ENCODE results near the gene SIX6.

SIX6 gene

DNA sequence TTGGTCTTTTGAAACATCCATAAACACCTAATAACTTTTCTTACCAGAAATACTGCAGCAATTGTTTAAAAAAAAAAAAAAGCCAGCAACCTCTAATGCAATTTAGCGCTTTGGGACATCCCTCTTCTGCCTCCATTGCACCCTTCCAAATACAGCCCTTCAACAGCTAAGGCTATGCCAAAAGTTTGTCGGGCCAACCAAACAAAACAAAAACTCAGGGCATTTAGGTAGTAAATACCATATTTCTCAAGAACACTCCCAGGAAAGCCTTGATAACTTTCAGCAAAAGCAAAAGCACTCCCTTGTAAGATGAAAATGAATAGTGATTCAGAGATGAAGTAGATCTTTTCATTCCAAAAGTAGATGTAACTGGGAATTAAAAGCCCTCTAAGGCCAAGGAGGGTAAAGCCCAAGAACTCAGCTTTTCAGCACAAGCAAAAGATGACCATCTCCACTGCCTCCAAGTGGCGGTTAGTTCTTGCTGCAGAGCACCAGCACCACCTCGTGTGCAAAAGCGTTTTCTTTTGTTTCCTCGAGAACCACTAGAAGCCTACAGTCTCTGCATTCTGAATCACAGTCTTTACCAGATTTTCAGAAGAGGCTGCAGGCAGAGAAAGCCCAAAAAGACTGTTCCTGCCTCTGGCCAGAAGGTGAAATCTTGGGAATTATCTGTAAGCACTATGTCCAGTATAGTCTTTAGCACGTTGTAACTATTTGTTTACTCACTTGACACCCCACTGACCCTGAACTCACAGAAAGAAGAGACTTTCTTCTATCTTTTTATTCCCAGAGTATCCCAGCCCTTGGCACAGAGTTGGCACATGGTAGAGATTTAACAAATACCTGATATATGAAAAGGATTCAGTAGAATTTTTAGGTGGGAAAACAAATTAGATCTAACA lies 53.1 kb downstream of the SIX6 start:
- ChIA-PET CTCF (interaction anchor here (0.6 to 5.0 kb wide), 12 partner anchors 13 to 500 kb away, joined by 3 to 39 read pairs (median 4); no protein-coding TSS in a partner anchor), POLR2A (no interaction called here)
- TF ChIP-seq FOXK2 (IDR thresholded peaks at IDR 0.05) (no peak), ARNT (IDR thresholded peaks at IDR 0.05) (no peak), L3MBTL2 (conservative IDR thresholded peaks at IDR 0.05) (no peak), LEF1 (IDR thresholded peaks at IDR 0.05; ENCODE audit: borderline replicate concordance) (no peak), TARDBP (IDR thresholded peaks at IDR 0.05) (no peak), BHLHE40 (IDR thresholded peaks at IDR 0.05; ENCODE audit: borderline replicate concordance) (no peak), CTBP1 (IDR thresholded peaks at IDR 0.05; ENCODE audit: borderline replicate concordance) (no peak), HDGF (IDR thresholded peaks at IDR 0.05; ENCODE audit: borderline replicate concordance) (no peak), NFRKB (IDR thresholded peaks at IDR 0.05) (no peak)
- TF ChIP-seq, protein P1, sequence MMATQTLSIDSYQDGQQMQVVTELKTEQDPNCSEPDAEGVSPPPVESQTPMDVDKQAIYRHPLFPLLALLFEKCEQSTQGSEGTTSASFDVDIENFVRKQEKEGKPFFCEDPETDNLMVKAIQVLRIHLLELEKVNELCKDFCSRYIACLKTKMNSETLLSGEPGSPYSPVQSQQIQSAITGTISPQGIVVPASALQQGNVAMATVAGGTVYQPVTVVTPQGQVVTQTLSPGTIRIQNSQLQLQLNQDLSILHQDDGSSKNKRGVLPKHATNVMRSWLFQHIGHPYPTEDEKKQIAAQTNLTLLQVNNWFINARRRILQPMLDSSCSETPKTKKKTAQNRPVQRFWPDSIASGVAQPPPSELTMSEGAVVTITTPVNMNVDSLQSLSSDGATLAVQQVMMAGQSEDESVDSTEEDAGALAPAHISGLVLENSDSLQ (IDR thresholded peaks at IDR 0.05): no peak
- DNase-seq (ENCODE audit: extremely low spot score): peak; percentile 69

Data from HEK293T (cell line).